Measurements from ENCODE around the gene CNTNAP2. TPM values are rescaled to one million over a fixed set of nuclear protein-coding genes. Genes with fewer than 3 reads are reported as not detected.

CNTNAP2 gene
- total and polyA plus RNA-seq, 2 donors (not counting 1 experiment from before 2014, with no cell fraction given) = not detected

DNA sequence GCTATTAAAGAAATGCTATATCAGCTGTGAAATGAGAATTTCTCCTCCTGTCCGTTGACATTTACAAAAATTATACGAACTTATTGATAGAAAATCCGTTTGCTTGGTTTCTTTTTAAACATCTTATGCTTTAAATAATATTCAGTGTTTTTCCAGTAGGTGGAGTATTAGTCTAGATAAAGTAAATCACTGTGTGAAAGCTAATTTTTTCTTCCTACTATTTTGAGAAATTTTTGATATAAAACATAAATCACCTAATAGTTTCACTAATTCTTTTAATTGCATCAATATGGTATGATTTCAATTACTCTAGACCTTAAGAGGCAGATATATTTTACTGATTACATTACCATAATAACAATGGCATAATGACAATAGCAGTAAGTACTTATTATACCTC is 2138.7 kb downstream of the CNTNAP2 start:
- no peak for DNase-seq (ENCODE audit: low read depth in 2 of 2)
- H2AFZ ChIP-seq (ENCODE audit: low read length) = no peak overlapping the region
- no peak overlapping the region for H3K9ac ChIP-seq (ENCODE audit: insufficient read depth, low read length)
- H3K79me2 ChIP-seq (ENCODE audit: control insufficient read depth, insufficient read depth, low read length) = no peaks in the 10 kb centered on the region
- TF ChIP-seq, protein P1, sequence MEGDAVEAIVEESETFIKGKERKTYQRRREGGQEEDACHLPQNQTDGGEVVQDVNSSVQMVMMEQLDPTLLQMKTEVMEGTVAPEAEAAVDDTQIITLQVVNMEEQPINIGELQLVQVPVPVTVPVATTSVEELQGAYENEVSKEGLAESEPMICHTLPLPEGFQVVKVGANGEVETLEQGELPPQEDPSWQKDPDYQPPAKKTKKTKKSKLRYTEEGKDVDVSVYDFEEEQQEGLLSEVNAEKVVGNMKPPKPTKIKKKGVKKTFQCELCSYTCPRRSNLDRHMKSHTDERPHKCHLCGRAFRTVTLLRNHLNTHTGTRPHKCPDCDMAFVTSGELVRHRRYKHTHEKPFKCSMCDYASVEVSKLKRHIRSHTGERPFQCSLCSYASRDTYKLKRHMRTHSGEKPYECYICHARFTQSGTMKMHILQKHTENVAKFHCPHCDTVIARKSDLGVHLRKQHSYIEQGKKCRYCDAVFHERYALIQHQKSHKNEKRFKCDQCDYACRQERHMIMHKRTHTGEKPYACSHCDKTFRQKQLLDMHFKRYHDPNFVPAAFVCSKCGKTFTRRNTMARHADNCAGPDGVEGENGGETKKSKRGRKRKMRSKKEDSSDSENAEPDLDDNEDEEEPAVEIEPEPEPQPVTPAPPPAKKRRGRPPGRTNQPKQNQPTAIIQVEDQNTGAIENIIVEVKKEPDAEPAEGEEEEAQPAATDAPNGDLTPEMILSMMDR (conservative IDR thresholded peaks at IDR 0.05 in 1 of 2, IDR thresholded peaks at IDR 0.05 in 1 of 2; ENCODE audit: low read depth in 1 of 2, low read length in 2 of 2) = no peak
- TF ChIP-seq EZH2 (IDR thresholded peaks at IDR 0.05; ENCODE audit: low read length, missing control alignments) = no peak
- H3K36me3 ChIP-seq (ENCODE audit: control insufficient read depth, insufficient read depth, low read length) = no peaks in the 10 kb centered on the region
- H3K4me3 ChIP-seq (replicated peaks in 1 of 4; ENCODE audit: control extremely low read depth in 1 of 4, insufficient read depth in 1 of 4, low read depth in 3 of 4, low read length in 4 of 4) = no peak overlapping the region
- H3K27ac ChIP-seq (ENCODE audit: insufficient read depth, low read length) = no peak overlapping the region
- H3K4me2 ChIP-seq (ENCODE audit: extremely low read depth, insufficient read depth, low read length) = no peak overlapping the region
- H3K9me3 ChIP-seq (ENCODE audit: control insufficient read depth, insufficient read depth, low read depth, low read length) = no peaks in the 10 kb centered on the region
- H3K4me1 ChIP-seq (ENCODE audit: control insufficient read depth, extremely low read depth, insufficient read depth, low read length) = no peaks in the 10 kb centered on the region
- no peaks in the 10 kb centered on the region for H4K20me1 ChIP-seq (ENCODE audit: control insufficient read depth, extremely low read depth, insufficient read depth, low read length)
- H3K27me3 ChIP-seq (ENCODE audit: control insufficient read depth, insufficient read depth, low read length) = no peaks in the 10 kb centered on the region

DNA sequence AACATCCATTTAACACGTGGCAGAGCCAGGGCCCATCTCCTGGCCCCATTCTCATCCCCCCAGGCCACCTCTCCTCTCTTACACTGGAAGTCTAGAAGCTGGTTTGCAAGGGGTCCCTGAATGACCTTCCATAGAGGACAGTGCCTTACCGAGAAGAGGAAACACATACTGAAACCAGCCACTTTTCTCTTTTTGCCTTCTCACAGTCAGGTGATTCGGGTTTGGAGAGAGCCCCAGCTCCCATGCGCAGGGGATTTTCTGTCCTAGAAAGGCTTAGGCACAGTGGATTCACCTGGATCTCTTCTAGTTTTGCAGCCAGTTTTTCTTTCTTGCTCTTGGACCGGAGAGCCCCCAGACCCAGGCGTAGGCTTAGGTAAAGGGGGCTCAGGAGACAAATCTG is 2139.8 kb downstream of the CNTNAP2 start:
- Histone ChIP-seq H3K4me2 (ENCODE audit: extremely low read depth, insufficient read depth, low read length) (no peak overlapping the region), H3K9me3 (ENCODE audit: control insufficient read depth, insufficient read depth, low read depth, low read length) (no peaks in the 10 kb centered on the region), H3K4me3 (replicated peaks in 1 of 4; ENCODE audit: control extremely low read depth in 1 of 4, insufficient read depth in 1 of 4, low read depth in 3 of 4, low read length in 4 of 4) (no peak overlapping the region), H3K79me2 (ENCODE audit: control insufficient read depth, insufficient read depth, low read length) (no peaks in the 10 kb centered on the region), H3K4me1 (ENCODE audit: control insufficient read depth, extremely low read depth, insufficient read depth, low read length) (no peaks in the 10 kb centered on the region), H4K20me1 (ENCODE audit: control insufficient read depth, extremely low read depth, insufficient read depth, low read length) (no peaks in the 10 kb centered on the region), H3K9ac (ENCODE audit: insufficient read depth, low read length) (no peak overlapping the region), H3K36me3 (ENCODE audit: control insufficient read depth, insufficient read depth, low read length) (no peaks in the 10 kb centered on the region), H2AFZ (ENCODE audit: low read length) (no peak overlapping the region), H3K27ac (ENCODE audit: insufficient read depth, low read length) (no peak overlapping the region), H3K27me3 (ENCODE audit: control insufficient read depth, insufficient read depth, low read length) (no peaks in the 10 kb centered on the region)
- no peak for TF ChIP-seq EZH2 (IDR thresholded peaks at IDR 0.05; ENCODE audit: low read length, missing control alignments)
- TF ChIP-seq, protein P1 (conservative IDR thresholded peaks at IDR 0.05 in 1 of 2, IDR thresholded peaks at IDR 0.05 in 1 of 2; ENCODE audit: low read depth in 1 of 2, low read length in 2 of 2) = no peak
- DNase-seq (ENCODE audit: low read depth in 2 of 2) = no peak

DNA sequence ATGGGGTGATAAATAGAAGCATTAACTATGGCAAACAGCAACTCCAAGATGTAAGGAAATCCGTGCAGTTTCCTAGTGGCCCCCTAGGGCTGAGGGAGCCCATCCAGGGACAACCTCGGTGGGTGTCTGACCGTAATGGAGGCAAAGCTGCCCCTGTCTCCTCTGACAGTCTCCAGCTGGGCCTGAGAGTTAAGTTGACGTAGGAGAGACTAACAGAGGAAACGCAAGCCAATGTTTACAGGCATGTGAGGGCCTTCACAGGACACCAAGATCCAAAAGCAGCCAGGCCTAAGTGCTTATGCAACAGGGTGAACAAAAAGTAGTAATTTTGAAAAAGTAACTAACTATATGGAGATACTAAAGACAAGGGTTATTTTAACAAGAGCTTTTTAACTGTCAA is 2144.0 kb downstream of the CNTNAP2 start:
- no peaks in the 10 kb centered on the region for H3K36me3 ChIP-seq (ENCODE audit: control insufficient read depth, insufficient read depth, low read length)
- no peaks in the 10 kb centered on the region for H3K9me3 ChIP-seq (ENCODE audit: control insufficient read depth, insufficient read depth, low read depth, low read length)
- H3K9ac ChIP-seq (ENCODE audit: insufficient read depth, low read length) = no peak overlapping the region
- TF ChIP-seq, protein P1 (conservative IDR thresholded peaks at IDR 0.05 in 1 of 2, IDR thresholded peaks at IDR 0.05 in 1 of 2; ENCODE audit: low read depth in 1 of 2, low read length in 2 of 2) = no peak
- TF ChIP-seq EZH2 (IDR thresholded peaks at IDR 0.05; ENCODE audit: low read length, missing control alignments) = no peak
- no peaks in the 10 kb centered on the region for H3K27me3 ChIP-seq (ENCODE audit: control insufficient read depth, insufficient read depth, low read length)
- no peaks in the 10 kb centered on the region for H3K4me1 ChIP-seq (ENCODE audit: control insufficient read depth, extremely low read depth, insufficient read depth, low read length)
- no peak overlapping the region for H2AFZ ChIP-seq (ENCODE audit: low read length)
- no peak overlapping the region for H3K27ac ChIP-seq (ENCODE audit: insufficient read depth, low read length)
- no peaks in the 10 kb centered on the region for H3K79me2 ChIP-seq (ENCODE audit: control insufficient read depth, insufficient read depth, low read length)
- no peak overlapping the region for H3K4me2 ChIP-seq (ENCODE audit: extremely low read depth, insufficient read depth, low read length)
- H3K4me3 ChIP-seq (replicated peaks in 1 of 4; ENCODE audit: control extremely low read depth in 1 of 4, insufficient read depth in 1 of 4, low read depth in 3 of 4, low read length in 4 of 4) = no peak overlapping the region
- no peaks in the 10 kb centered on the region for H4K20me1 ChIP-seq (ENCODE audit: control insufficient read depth, extremely low read depth, insufficient read depth, low read length)
- DNase-seq (ENCODE audit: low read depth in 2 of 2) = peak in 1 of 2 donors; percentile 43

Measured in fibroblast of lung (primary cell).